NCI-H1930 (cell line): ENCODE measurements around the gene TESMIN.

Source experiments
- DNase-seq, 2 experiments: peaks; one replicate each; lab custom pipeline; 2025; lab: John Stamatoyannopoulos, UW

The TESMIN gene

GRCh38 chr11:68761801-68762200, 10.5 kb upstream of the TESMIN start:
- no peak for DNase-seq

- DNase-seq, result no peak
These were observed 8.7 kb upstream of the TESMIN start for GRCh38 chr11:68759991-68760390.

GRCh38 chr11:68757711-68758110, 6.4 kb upstream of the TESMIN start:
- no peak for DNase-seq

GRCh38 chr11:68756171-68756766, 4.9 kb upstream of the TESMIN start:
- DNase-seq, result no peak

- DNase-seq, result no peak
These were observed 2.0 kb upstream of the TESMIN start for GRCh38 chr11:68753300-68753699.

GRCh38 chr11:68751004-68751325, 355 bp downstream of the TESMIN start:
- DNase-seq, result no peak

GRCh38 chr11:68750195-68751003, 921 bp downstream of the TESMIN start:
- no peak for DNase-seq

- DNase-seq, result no peak
These were observed 1.8 kb downstream of the TESMIN start for GRCh38 chr11:68749229-68750123.

- DNase-seq, result no peak
These were observed 3.3 kb downstream of the TESMIN start for GRCh38 chr11:68748061-68748460.

GRCh38 chr11:68743539-68743938, 7.8 kb downstream of the TESMIN start:
- DNase-seq, result no peak

GRCh38 chr11:68741463-68741862, 9.9 kb downstream of the TESMIN start:
- DNase-seq, result no peak

- no peak for DNase-seq
These were observed 15.7 kb downstream of the TESMIN start for GRCh38 chr11:68735646-68736045.

- no peak for DNase-seq
These were observed 16.2 kb downstream of the TESMIN start for GRCh38 chr11:68735125-68735524.

- DNase-seq, result no peak
These were observed 17.2 kb downstream of the TESMIN start for GRCh38 chr11:68734111-68734510.

- peak in 1 of 2 experiments; percentile 26 for DNase-seq
These were observed 23.5 kb downstream of the TESMIN start for GRCh38 chr11:68727783-68728182.

- no peak for DNase-seq
These were observed 27.0 kb downstream of the TESMIN start for GRCh38 chr11:68724293-68724692.

GRCh38 chr11:68722143-68722542, 29.2 kb downstream of the TESMIN start:
- DNase-seq, result no peak

GRCh38 chr11:68721075-68721474, 30.2 kb downstream of the TESMIN start:
- no peak for DNase-seq

- no peak for DNase-seq
These were observed 35.7 kb downstream of the TESMIN start for GRCh38 chr11:68715456-68716122.

GRCh38 chr11:68714060-68714856, 37.1 kb downstream of the TESMIN start:
- no peak for DNase-seq

- DNase-seq, result no peak
These were observed 40.2 kb downstream of the TESMIN start for GRCh38 chr11:68711114-68711513.
